Left cardiac atrium (tissue), 4 donors: Measurements from ENCODE around the gene OR52B6. TPM values are rescaled to one million over a fixed set of nuclear protein-coding genes. Genes with fewer than 3 reads are reported as not detected.

Source experiments
- ATAC-seq, 2 donors: fragments of 200-7000 bp; cut with Tn5 transposase; one replicate each; pipeline ENCODE4 v1.9.1; 2020; ENCODE audit warnings: mild to moderate bottlenecking in 2 of 2, moderate library complexity in 2 of 2
- DNase-seq: peaks from one replicate; pipeline ENCODE4 v3.0.0-alpha.2; 2020
- intact Hi-C, 2 donors: fragments of 100-400 bp; cut with DNase I; formaldehyde crosslinking; loops; one replicate each; pipeline versions ENCODE4 v1.14.1 to v1.15.1; 2022 to 2023
- total RNA-seq, 2 donors: library from RNA; stranded (reverse); fragmentation: NEBNext Ultra II Directional; extraction: Animal tissue kit (Norgen Biotek cat#: 25700); gene quantifications; one replicate each; pipeline ENCODE4 v1.2.1, GENCODE V29; 2021
- donor health status: DM: no; HTN: yes; CAD: no.
- donor health status: DM: no; HTN: yes; CAD: no; lungs with severe emphysema.
- donor health status: DM: yes; HTN: yes; CAD: no.
- donor health status: Dilated cardiomyopathy.

The OR52B6 gene
- total RNA-seq, 2 donors from 2014 or later: not detected

DNA sequence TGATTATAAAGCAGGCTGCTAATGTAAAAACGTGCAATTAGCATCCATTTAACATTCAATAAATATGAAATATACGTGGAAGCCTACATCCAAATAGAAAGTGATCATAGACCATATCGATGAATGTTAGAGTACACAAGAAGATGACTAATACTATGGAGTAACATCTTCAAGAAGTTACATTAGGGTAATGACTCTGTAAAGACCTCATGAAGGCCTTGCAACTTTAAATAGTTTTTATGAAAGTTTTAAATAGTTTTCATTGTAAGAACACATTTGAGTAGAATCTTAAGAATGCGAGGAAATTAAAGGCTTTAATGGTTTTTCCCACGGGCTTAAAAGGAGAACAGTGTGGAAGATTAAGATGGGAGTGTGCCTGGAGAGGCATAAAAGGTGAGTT lies 45.5 kb downstream of the OR52B6 start:
- ATAC-seq: no peak
- no peak for DNase-seq
- intact Hi-C loops: no loop called here

DNA sequence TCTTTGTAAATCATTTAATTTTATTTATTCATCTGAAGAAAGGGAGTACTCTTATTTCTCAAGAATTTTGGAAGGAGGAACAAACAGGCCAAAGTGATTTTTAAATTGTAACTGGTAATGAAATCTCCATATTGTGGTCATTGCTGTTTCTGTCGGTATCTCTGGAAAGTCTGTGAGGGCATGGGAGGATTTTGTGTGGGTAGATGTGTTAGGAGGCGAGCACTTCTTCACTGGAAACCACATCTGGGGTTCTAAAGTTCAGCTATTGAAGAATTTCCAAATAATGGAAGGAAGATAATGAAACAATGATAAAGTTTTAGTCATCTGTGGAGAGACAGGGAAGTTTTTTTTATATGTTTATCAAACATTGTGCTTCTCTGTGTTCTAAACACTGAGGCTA lies 50.7 kb downstream of the OR52B6 start:
- intact Hi-C loops: no loop called here
- no peak for ATAC-seq
- DNase-seq: no peak

Other genes with a start within 250 kb of the OR52B6 start
- not detected for gene OR51B5, start 237.4 kb upstream of the OR52B6 start, total RNA-seq
- gene OR51B6, start 229.4 kb upstream of the OR52B6 start, total RNA-seq: not detected
- gene OR51M1, start 197.1 kb upstream of the OR52B6 start, total RNA-seq: not detected
- not detected for gene OR51Q1, start 158.8 kb upstream of the OR52B6 start, total RNA-seq
- gene OR51I1, start 139.4 kb upstream of the OR52B6 start, total RNA-seq: not detected
- not detected for gene OR51I2, start 131.6 kb upstream of the OR52B6 start, total RNA-seq
- gene OR52D1, start 92.2 kb upstream of the OR52B6 start, total RNA-seq: not detected
- gene UBQLN3, start 70.9 kb upstream of the OR52B6 start, total RNA-seq: under 1 TPM; 0.13 to 0.15 TPM
- under 1 TPM; 0.12 to 0.16 TPM for gene UBQLNL, start 64.2 kb upstream of the OR52B6 start, total RNA-seq
- gene OR52H1, start 32.3 kb upstream of the OR52B6 start, total RNA-seq: not detected
- 1 to 10 TPM; 1.1 to 1.2 TPM for gene TRIM6, start 15.8 kb downstream of the OR52B6 start, total RNA-seq
- 1 to 10 TPM; 2.3 to 3.4 TPM for gene TRIM34, start 44.1 kb downstream of the OR52B6 start, total RNA-seq
- gene TRIM5, start 104.2 kb downstream of the OR52B6 start, total RNA-seq: 10 to 100 TPM; 14.2 to 14.8 TPM
- gene TRIM22, start 108.9 kb downstream of the OR52B6 start, total RNA-seq: 10 to 100 TPM; 29.6 to 33.7 TPM
- not detected for gene OR56B1, start 155.6 kb downstream of the OR52B6 start, total RNA-seq
- gene OR52N4, start 173.4 kb downstream of the OR52B6 start, total RNA-seq: not detected
- gene OR52N5, start 202.5 kb downstream of the OR52B6 start, total RNA-seq: not detected
- not detected for gene OR52N1, start 210.4 kb downstream of the OR52B6 start, total RNA-seq
- not detected for gene OR52N2, start 228.0 kb downstream of the OR52B6 start, total RNA-seq